PC-3 (cell line): ENCODE data around the gene NINJ2.

Experiments used
- CTCF ChIP-seq: fragments of 300-600 bp; sonication (generic); conservative IDR thresholded peaks from 2 replicates; pipeline ENCODE4 v1.5.1; 2017; ENCODE audit warnings: antibody characterized with exemption, low read depth, mild to moderate bottlenecking, low read length
- EZH2 ChIP-seq: fragments of 300-600 bp; sonication (generic); IDR thresholded peaks from one replicate; pipeline ENCODE4 v1.6.1; 2017; ENCODE audit warnings: antibody characterized with exemption, mild to moderate bottlenecking, low read length; ENCODE audit not compliant: unreplicated experiment
- EZH2phosphoT487 ChIP-seq: fragments of 300-600 bp; sonication (generic); IDR thresholded peaks from 2 replicates; pipeline ENCODE4 v1.6.1; 2018; ENCODE audit warnings: mild to moderate bottlenecking, antibody characterized with exemption, low read length, borderline replicate concordance

- TF ChIP-seq CTCF = no peak
- no peak for TF ChIP-seq EZH2phosphoT487
- TF ChIP-seq EZH2 = no peak
Observed at GRCh38 chr12:532908-533565, 130.2 kb downstream of the NINJ2 start.
